Neural cell (in vitro differentiated cells): ENCODE data around the gene SIGLEC12.

Experiments used
- EZH2 ChIP-seq: fragments of 200-600, 300-800 bp; shearing (Covaris generic), sonication (generic); IDR thresholded peaks from 2 replicates; pipeline ENCODE4 v1.6.1; 2014; ENCODE audit warnings: antibody characterized with exemption, low read length, borderline replicate concordance, mild to moderate bottlenecking; ENCODE audit not compliant: insufficient read depth, poor library complexity, severe bottlenecking
- MXI1 ChIP-seq: fragments of 450-650 bp; conservative IDR thresholded peaks from 2 replicates; pipeline ENCODE4 v1.6.1; 2014; ENCODE audit warnings: antibody characterized with exemption, mild to moderate bottlenecking; ENCODE audit not compliant: poor library complexity, severe bottlenecking
- POLR2AphosphoS5 ChIP-seq: IDR thresholded peaks from 2 replicates; pipeline ENCODE4 v1.6.1; 2012
- TAF1 ChIP-seq: IDR thresholded peaks from 2 replicates; pipeline ENCODE4 v1.6.1; 2012; ENCODE audit warnings: low read depth
- TF ChIP-seq, protein P1 (sequence below): fragments of 450-650 bp; IDR thresholded peaks from 2 replicates; pipeline ENCODE4 v1.5.1; 2014; ENCODE audit warnings: antibody characterized with exemption, mild to moderate bottlenecking, moderate library complexity; ENCODE audit not compliant: poor library complexity, severe bottlenecking

DNA sequence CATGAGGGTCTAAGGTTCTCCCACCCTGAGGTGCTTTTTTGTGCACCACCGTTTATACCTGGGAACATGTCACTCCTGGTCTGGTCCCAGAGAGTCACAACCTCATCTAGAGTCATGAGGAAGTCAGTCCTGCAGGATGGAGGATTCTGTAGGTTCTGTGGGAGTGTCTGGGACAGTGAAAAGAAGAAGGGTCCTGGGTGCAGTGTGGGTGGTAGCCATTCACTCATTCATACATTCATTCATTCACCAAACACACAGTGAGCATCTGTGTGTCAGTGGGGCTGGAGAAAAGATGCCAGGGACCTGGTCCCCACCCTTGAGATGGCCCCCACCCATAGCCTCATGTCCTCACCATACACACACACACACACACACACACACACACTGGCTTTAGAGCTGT, 32.0 kb downstream of the SIGLEC12 start:
- TF ChIP-seq, protein P1, sequence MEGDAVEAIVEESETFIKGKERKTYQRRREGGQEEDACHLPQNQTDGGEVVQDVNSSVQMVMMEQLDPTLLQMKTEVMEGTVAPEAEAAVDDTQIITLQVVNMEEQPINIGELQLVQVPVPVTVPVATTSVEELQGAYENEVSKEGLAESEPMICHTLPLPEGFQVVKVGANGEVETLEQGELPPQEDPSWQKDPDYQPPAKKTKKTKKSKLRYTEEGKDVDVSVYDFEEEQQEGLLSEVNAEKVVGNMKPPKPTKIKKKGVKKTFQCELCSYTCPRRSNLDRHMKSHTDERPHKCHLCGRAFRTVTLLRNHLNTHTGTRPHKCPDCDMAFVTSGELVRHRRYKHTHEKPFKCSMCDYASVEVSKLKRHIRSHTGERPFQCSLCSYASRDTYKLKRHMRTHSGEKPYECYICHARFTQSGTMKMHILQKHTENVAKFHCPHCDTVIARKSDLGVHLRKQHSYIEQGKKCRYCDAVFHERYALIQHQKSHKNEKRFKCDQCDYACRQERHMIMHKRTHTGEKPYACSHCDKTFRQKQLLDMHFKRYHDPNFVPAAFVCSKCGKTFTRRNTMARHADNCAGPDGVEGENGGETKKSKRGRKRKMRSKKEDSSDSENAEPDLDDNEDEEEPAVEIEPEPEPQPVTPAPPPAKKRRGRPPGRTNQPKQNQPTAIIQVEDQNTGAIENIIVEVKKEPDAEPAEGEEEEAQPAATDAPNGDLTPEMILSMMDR = no peak
- TF ChIP-seq MXI1 (no peak), POLR2AphosphoS5 (no peak), EZH2 (no peak), TAF1 (no peak)
